Subcutaneous adipose tissue (tissue), 4 donors: Measurements from ENCODE around the gene MESP2. TPM values are rescaled to one million over a fixed set of nuclear protein-coding genes. Genes with fewer than 3 reads are reported as not detected.

Source experiments
- total RNA-seq, 4 donors: library from RNA; depleted of rRNA; stranded (reverse); fragments of >200 nt; gene quantifications; one replicate each; pipeline ENCODE4 v1.1.0, GENCODE V29; 2016
- TF ChIP-seq, protein P1 (sequence below): fragments of 450-650 bp; IDR thresholded peaks from one replicate; pipeline ENCODE4 v1.5.1; 2016; ENCODE audit warnings: low read depth, mild to moderate bottlenecking, control low read depth, antibody characterized with exemption, moderate library complexity

Gene MESP2
- total RNA-seq, 4 donors from 2014 or later = 0.34 to 0.57 TPM; not detected in 2

GRCh38 chr15:89825271-89825940 is 49.3 kb downstream of the MESP2 start:
- TF ChIP-seq, protein P1, sequence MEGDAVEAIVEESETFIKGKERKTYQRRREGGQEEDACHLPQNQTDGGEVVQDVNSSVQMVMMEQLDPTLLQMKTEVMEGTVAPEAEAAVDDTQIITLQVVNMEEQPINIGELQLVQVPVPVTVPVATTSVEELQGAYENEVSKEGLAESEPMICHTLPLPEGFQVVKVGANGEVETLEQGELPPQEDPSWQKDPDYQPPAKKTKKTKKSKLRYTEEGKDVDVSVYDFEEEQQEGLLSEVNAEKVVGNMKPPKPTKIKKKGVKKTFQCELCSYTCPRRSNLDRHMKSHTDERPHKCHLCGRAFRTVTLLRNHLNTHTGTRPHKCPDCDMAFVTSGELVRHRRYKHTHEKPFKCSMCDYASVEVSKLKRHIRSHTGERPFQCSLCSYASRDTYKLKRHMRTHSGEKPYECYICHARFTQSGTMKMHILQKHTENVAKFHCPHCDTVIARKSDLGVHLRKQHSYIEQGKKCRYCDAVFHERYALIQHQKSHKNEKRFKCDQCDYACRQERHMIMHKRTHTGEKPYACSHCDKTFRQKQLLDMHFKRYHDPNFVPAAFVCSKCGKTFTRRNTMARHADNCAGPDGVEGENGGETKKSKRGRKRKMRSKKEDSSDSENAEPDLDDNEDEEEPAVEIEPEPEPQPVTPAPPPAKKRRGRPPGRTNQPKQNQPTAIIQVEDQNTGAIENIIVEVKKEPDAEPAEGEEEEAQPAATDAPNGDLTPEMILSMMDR = no peak

DNA sequence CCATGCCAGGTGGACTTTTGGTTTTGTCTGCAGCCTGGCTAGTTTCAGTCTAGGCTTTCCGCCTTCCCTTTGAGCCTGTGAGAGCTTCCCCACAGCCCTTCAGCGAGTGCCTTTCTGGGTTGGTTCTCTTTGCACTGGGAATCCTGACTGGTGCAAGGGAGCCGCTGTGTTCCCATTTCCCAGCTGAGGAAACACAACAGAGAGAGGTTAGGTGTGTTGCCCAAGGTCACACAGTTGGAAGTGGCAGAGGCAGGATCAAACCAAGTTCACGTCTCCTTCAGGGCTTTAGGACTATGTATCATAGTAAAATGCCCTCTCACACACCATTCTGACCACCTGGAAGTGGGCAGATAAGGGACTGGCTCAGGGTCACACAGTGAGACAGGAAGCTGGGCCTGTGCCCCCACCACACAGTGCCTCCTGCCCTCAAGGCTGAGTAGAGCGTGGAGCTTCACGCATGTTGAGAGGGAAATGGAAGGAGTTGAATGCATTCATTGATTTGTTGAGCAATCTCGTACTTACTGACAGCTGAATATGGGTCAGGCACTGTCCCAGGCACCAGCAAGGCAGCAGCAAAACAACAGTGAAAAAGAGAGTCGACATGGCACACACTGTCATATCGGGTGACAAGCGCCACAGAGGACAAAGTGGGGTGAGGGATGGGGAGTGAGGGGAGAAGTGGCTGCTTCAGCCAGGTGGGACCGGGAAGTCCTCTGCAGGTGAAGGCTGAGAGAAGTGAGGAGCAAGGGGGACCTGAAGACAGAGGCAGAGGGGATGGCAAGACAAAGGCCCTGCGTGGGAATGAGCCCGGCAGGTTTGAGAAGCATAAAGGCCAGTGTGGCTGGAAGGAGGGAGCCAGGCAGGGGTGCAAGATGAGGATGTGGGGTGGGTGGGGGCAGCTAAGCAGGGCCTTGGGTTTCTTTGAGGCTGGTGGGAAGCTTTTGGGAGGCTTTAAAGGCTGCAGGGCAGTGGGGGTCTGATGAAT is 50.8 kb downstream of the MESP2 start:
- TF ChIP-seq, protein P1 = no peak

GRCh38 chr15:89827829-89828228 is 51.7 kb downstream of the MESP2 start:
- TF ChIP-seq, protein P1 = no peak

Other genes with a start within 250 kb of the MESP2 start
- under 1 TPM in 3 of 4 donors, not detected in 1; 0.22 to 0.51 (median 0.38) TPM for gene TICRR, start 200.9 kb upstream of the MESP2 start, total RNA-seq
- 1 to 10 TPM; 9.0 to 10.0 (median 9.3) TPM for gene KIF7, start 120.9 kb upstream of the MESP2 start, total RNA-seq
- 1,000 to 10,000 TPM in 3 of 4 donors, 100 to 1,000 TPM in 1; 722 to 3,387 (median 1,779) TPM for gene PLIN1, start 97.0 kb upstream of the MESP2 start, total RNA-seq
- 10 to 100 TPM; 41.4 to 80.3 (median 51.5) TPM for gene PEX11A, start 85.6 kb upstream of the MESP2 start, total RNA-seq
- 1 to 10 TPM in 1 of 4 donors, under 1 TPM in 2, not detected in 1; 0.57 to 1.8 (median 0.85) TPM for gene WDR93, start 85.5 kb upstream of the MESP2 start, total RNA-seq
- 10 to 100 TPM in 3 of 4 donors, 1 to 10 TPM in 1; 6.0 to 39.7 (median 10.6) TPM for gene MESP1, start 25.1 kb upstream of the MESP2 start, total RNA-seq
- gene ANPEP, start 38.5 kb downstream of the MESP2 start, total RNA-seq = 100 to 1,000 TPM in 2 of 4 donors, 10 to 100 TPM in 2; 70.4 to 140 (median 105) TPM
- 10 to 100 TPM; 54.4 to 86.9 (median 66.9) TPM for gene AP3S2, start 117.7 kb downstream of the MESP2 start, total RNA-seq
- 10 to 100 TPM; 11.3 to 39.7 (median 20.1) TPM for gene ARPIN, start 136.6 kb downstream of the MESP2 start, total RNA-seq
- 1 to 10 TPM; 5.4 to 8.3 (median 6.1) TPM for gene ZNF710, start 225.0 kb downstream of the MESP2 start, total RNA-seq